Measurements from ENCODE around the gene EPS8L3.
"Not testable (repeated sequence)": the region's sequence is repeated elsewhere in the genome, so short reads cannot be mapped to it uniquely, and the experiment has no call there.

EPS8L3 gene

GRCh38 chr1:109704173-109704572, 59.5 kb downstream of the EPS8L3 start:
- no peak for DNase-seq

DNA sequence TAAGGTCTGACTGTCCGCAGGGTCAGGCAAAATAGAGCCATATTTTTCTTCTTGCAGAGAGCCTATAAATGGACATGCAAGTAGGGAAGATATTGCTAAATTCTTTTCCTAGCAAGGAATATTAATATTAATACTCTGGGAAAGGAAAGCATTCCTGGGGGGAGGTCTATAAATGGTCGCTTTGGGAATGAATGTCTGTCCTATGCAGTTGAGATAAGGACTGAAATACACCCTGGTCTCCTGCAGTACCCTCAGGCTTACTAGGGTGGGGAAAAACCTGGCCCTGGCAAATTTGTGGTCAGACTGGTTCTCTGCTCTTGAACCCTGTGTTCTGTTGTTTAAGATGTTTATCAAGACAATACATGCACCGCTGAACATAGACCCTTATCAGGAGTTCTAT, 60.8 kb downstream of the EPS8L3 start:
- not testable (repeated sequence) for DNase-seq
